Measurements from ENCODE around the gene B4GALNT1.
"Not testable (repeated sequence)": the region's sequence is repeated elsewhere in the genome, so short reads cannot be mapped to it uniquely, and the experiment has no call there.

Gene B4GALNT1

DNA sequence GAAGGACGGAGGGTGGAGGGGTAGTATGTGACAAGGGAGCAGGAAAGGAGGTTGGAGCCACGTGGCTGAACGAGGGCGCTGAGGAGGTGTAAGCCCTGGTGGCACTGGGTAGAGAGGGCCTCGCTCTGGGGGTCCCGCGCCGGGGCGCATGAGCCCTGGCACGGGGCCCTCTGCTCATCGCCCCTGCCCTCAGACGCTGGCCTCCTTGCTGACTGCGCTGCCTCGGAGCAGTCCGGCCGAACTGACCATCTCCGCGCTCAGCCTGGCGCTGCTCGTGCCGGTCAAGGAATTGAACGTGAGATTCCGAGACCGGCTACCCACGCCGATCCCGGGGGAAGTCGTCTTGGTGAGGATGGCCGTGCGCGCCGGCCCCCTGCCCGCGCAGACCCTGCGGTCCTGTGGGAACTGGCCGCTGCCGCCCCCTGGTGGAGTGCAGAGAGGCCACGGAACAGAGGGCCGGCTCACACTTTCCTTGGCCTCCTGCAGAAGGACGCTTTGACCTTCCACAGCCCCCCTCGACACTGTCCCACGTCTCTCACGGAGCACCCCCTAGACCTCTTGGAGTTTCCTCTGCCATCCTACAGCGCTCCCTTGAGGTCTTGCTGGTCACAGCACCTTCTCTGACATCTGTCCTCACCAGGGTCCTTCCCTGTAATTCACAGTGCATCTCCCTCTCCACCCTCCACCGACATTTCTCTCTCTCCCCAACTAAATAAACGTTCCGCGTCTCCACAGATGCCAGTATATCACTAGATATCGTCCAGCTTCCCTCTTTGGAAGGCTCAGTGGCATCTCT is 11.3 kb downstream of the B4GALNT1 start:
- peak; percentile 32 to 36 for DNase-seq (ENCODE audit: low read depth in 1 of 2, low spot score in 1 of 2)

DNA sequence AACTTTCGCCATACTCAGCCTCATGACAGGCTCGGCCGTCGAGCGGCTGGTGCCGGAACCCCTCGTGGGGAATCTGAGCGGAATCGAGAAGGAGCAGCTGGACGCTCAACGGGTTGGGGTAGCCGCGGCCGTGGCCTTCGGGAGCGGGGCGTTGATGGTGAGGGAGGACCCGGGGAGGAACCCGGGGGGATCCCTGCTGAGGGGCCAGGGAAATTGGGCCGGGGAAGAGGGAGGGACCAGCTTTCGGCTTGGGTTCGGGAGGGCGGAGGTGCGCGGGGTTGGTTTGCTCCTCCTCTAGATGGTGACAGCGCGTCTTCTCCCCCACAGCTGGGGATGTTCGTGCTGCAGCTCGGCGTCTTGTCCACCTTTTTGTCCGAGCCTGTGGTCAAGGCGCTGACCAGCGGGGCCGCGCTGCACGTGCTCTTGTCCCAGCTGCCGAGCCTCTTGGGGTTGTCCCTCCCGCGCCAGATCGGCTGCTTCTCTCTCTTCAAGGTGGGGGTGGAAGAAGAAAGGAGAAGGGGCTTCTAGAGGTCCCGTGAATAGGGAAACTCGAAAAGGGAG is 12.0 kb downstream of the B4GALNT1 start:
- DNase-seq (ENCODE audit: low read depth in 1 of 2, low spot score in 1 of 2), result no peak

DNA sequence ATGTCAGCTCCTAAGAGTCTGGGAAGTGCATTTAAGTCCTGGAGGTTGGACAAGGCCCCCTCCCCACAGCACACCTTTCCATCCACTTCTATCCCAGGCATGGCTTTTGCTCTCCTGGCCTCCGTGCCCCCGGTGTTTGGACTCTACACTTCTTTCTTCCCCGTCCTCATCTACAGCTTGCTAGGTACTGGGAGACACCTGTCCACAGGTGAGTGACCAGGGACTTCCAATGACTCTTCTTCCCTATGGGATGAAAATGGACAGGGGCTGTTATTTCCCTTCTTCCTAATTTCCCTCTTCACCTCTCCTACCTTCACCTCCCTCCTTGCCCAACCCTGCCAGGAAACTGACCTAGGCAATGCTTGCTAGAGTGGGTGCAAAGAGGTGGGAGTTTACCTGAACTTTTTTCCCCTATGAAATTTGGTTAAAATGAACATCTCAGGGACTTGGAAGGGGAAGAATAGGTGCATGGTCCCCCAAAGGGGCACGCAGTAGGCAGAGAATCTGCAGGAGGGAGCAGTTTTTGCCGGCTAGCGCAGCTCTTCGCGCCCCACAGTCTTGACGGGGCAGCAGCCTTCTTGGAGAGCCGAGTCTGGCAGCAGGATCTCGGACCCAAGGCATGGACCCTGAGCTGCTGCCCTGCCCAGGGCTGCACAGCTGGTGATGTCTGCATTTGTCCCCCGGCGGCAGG is 12.6 kb downstream of the B4GALNT1 start:
- DNase-seq (ENCODE audit: low read depth in 1 of 2, low spot score in 1 of 2), result no peak

DNA sequence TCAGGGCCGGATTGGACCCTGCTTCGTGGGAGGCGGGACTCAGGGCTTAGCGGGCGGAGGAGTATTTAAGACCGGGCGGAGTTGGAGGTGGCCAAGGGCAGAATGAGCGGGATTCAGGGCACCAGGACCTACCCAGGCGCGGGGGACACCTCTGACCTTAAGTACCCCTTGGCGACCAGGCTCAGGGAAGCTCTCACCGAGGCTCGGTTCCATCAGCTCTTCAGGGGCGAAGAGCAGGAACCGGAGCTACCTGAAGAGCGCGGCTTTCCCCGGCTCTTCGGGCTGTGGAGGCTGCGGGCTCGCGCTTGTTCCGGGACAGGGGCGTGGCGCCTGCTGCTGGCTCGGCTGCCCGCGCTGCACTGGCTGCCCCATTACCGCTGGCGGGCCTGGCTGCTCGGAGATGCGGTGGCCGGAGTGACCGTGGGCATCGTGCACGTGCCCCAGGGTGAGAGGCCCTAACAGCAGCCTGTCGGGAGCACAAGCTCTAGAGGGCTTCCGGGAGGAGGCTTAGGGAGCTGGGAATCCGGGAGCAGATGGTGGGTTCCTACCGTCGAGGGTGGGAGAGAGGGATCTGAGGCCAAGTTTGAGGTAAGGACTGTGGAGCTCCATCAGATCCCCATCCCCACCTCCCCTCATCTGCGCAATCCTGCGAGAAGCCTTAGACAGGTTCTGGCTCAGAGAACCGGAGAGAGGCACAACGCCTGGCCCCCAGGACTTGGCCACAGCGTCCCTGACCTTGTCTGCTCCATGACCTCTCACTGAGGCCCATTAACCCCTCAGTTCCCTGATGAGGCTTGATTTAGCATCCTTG is 13.4 kb downstream of the B4GALNT1 start:
- DNase-seq (ENCODE audit: low read depth in 1 of 2, low spot score in 1 of 2), result no peak

DNA sequence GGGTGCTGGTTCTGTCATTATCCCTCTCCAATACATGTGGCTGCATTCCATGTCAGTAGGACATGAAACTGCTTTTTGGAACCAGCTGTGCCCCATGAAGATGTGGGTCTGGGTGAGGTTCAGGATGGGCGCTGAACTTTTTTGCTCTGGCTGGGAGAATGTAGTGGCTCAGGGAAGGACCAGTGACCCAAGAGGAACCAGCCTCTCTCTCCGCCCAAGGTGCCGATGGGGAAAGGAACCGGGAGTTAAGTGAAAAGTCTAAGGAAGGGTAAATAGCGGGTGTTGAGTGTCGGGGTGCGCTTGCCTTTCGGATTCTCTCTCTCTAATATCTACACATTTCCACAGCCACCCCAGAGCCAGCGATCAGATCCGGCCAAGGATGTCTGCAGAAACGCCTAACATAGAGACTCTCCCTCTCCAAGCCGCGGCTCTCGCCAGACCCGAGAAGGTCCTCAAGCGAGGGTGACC is 14.0 kb downstream of the B4GALNT1 start:
- DNase-seq (ENCODE audit: low read depth in 1 of 2, low spot score in 1 of 2), result no peak

DNA sequence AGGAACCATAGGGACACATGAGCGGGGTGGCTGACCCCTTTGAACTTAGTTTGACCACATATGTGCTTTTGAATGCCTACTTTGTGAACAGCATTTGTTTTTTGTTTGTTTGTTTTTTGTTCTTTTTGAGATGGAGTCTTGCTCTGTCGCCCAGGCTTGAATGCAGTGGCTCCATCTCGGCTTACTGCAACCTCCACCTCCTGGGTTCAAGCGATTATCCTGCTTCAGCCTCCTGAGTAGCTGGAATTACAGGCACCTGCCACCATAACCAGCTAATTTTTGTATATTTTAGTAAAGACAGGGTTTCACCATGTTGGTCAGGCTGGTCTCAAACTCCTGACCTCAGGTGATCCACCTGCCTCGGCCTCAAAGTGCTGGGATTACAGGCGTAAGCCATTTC is 14.6 kb downstream of the B4GALNT1 start:
- not testable (repeated sequence) for DNase-seq (ENCODE audit: low read depth in 1 of 2, low spot score in 1 of 2)

DNA sequence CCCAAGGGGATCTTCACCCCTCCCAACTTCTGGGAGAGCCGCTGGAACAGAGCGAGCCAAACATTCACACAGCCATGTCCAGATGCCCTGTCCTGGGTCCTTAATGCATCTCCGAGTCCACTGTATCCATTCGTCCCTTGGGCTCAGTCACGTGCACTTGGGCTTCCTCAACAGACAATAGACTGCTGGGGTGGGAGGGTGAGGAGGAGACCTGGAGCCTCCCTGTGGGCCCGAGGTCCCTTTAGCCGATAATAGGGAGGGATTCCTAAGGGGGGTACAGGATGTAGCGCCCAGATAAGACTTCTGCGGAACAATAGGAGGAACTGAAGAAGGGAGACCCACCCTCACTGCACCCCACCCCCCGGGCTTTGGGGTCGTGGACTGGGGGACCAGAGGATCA is 15.1 kb downstream of the B4GALNT1 start:
- no peak for DNase-seq (ENCODE audit: low read depth in 1 of 2, low spot score in 1 of 2)

DNA sequence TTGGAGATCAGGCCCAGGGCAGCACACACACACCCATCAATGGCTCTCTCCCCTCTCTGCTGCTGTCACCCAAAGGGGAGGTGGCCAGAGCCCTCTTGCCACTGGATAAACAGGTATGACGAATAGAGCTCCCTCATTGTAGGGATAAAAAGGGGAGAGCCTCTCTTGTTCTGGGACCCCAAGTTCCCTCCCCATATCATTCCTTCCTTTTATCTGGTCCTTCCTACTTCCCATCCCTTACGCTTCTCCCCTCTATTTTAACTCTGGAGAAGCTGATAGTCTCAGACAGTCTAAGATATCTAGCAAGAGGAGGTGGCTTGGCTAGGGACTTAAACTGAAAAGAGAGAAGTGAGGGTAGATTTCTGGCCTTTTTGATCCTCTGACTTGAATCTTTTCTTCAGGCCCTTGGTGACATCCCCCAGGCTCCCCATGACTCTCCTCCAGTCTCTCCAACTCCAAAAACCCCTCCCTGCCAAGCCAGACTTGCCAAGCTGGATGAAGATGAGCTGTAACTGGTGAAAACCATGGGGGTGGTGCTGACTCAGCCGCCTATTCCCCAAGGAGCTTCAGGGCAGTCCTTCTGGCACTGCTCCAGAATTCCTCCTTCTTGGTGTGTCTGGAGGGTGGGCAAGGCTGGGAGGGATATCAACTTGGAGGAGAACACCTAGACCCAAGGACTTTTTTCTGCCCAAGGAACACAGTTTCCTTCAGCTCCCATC is 16.5 kb downstream of the B4GALNT1 start:
- DNase-seq (ENCODE audit: low read depth in 1 of 2, low spot score in 1 of 2), result no peak

DNA sequence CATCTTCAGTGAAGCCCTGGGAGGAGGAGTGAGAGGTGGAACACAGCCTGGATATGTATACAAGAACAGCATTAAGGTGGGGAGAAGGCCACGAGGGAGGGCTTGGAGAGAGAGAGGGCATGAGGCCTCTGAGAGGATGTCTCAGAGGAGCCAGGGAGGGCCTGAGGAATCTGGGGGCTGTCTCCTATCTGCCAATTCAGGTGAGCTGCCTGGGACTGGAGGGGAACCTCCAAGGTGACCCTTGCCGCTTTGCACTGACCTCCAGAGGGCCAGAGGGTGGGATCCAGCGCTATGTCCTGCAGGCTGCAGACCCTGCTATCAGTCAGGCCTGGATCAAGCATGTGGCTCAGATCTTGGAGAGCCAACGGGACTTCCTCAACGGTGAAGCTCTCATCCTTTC is 17.4 kb downstream of the B4GALNT1 start:
- DNase-seq (ENCODE audit: low read depth in 1 of 2, low spot score in 1 of 2), result no peak

DNA sequence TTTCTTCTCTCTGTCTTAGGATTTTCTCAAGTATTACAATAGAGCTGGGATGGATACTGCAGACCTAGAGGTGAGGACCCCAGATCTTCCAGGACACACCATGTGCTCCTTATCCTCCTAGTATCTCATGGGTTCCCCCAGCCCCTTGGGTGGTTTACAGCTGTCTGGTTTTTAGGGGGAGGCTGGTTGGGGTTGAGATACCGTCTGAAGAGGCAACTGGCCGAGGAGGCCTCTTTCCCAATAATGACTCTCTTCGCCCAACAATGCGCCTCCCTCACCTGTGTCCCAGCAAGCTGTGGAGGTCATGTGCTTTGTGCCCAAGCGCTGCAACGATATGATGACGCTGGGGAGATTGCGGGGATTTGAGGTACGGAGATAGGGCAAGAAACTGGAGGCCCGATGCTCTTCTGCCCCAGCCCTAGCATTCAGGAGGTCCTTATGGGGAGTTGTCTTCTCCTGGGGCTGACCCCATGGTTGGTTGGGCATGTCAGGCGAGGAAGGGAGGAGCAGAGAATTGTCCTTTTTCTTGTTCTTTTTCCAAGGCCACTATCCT is 18.0 kb downstream of the B4GALNT1 start:
- no peak for DNase-seq (ENCODE audit: low read depth in 1 of 2, low spot score in 1 of 2)

DNA sequence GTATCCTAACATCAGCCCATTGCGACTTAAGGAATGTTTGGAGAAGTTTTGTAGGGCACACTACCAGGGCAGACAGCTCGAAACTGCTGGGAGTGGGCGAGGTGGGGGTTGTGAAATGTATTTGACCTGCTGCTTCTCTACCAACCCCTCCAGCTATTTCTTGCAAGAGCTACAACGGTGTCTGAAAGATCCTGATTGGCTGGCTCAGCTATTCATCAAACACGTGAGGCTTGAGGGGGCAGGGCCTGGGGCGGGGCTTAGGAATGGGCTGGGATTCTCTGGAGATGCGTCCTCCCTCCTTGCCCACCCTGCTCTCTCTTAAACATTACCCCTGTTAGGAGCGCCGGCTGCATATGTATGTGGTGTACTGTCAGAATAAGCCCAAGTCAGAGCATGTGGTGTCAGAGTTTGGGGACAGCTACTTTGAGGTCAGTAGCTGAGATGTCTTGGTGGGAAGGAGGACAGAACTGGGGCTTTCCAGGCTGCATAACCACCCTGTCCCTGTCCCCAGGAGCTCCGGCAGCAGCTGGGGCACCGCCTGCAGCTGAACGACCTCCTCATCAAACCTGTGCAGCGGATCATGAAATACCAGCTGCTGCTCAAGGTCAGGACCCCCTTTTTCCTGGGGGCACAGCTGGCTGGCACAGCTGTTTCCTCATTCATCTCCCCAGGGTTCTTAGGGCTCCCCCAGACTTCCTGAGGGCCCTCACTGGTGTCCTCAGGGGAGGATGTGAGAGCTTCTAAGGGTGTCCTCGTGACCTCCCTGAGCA is 18.6 kb downstream of the B4GALNT1 start:
- DNase-seq (ENCODE audit: low read depth in 1 of 2, low spot score in 1 of 2), result no peak

DNA sequence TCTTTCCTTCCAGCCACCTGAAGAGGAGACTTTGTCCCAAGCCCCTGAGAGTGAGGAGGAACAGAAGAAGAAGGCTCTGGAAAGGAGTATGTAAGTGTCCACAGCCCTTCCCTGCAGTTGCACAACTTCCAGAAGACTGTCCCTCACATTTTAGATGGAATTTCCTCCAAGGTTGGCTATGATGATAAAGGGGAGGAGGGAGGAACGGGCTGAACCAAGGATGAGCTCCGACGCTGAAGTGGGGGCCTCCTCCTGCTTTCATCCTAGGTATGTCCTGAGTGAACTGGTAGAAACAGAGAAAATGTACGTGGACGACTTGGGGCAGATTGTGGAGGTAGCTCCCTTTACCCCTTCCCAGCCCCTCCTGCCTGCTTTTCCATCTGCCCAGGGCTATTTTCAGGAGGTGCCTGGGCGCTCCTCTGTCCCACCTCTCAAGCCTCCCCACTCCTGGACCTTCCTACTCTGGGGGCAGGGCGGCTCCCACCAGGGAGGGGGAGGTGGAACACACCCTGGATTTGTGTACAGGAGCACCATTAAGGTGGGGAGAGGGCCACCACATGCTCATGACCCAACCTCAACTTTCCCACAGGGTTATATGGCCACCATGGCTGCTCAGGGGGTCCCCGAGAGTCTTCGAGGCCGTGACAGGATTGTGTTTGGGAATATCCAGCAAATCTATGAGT is 19.4 kb downstream of the B4GALNT1 start:
- DNase-seq (ENCODE audit: low read depth in 1 of 2, low spot score in 1 of 2), result no peak

DNA sequence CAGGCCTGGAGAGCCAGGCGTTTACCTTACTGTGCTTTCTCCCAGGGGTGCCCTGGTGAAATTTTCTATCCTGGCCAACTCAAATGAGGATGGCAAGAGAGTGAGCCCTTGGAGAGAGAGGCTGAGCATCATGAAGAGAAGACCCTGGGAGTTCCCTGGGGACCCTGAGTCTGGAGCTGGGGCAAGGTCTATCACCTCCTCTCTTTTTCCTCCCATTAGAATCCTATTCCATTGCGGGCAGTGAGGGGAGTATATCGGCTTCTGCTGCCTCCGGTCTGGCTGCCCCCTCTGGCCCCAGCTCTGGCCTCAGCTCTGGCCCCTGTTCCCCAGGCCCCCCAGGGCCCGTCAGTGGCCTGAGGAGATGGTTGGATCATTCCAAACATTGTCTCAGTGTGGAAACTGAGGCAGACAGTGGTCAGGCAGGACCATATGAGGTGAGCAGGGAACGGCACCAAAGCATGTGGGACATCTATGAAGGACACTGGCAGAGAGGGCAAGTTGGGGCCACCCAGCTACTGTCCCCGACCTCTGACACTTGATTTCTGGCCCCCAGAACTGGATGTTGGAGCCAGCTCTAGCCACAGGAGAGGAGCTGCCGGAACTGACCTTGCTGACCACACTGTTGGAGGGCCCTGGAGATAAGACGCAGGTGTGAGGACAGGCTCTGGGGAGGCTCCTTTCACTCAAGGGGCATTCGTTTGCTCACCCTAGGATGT is 20.1 kb downstream of the B4GALNT1 start:
- DNase-seq (ENCODE audit: low read depth in 1 of 2, low spot score in 1 of 2), result no peak

DNA sequence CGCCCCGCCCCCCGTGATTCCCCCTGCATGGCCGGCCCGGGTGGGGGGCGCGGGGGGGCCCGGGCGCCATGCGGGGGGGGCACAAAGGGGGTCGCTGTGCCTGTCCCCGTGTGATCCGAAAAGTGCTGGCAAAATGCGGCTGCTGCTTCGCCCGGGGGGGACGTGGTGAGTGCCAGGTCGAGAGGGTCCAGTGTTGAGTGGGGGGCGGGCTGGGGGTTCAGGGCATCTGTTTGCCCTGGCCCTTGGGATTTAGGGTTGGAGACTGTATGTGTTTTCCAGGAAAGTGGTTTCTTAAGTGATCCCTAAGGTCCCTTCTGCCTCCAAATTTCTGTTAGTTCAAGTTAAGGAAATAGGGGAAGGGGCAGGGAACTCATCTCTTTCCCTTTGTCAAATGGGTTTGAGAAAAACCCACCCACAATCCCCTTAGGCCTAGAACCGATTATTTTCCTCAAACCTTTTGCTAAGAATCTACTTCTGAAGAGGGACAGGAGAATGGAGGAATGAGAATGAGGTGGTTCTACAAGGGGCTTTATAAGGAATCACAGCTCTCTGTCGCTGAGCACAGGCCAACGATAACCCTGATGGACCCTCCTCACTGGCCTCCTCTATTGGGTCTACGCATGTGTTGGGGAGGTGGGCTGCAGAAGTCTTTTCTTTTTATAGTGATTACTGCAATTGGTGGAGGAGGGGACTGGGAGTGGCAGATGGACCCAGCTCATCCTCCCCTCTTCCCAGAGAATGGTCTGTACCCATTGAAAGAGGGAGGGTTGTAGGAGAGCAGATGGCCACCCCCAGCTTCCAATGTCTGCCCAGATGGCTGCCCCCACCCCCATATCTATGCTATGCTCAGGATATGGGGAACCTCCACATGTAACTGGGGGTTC is 20.9 kb downstream of the B4GALNT1 start:
- no peak for DNase-seq (ENCODE audit: low read depth in 1 of 2, low spot score in 1 of 2)

DNA sequence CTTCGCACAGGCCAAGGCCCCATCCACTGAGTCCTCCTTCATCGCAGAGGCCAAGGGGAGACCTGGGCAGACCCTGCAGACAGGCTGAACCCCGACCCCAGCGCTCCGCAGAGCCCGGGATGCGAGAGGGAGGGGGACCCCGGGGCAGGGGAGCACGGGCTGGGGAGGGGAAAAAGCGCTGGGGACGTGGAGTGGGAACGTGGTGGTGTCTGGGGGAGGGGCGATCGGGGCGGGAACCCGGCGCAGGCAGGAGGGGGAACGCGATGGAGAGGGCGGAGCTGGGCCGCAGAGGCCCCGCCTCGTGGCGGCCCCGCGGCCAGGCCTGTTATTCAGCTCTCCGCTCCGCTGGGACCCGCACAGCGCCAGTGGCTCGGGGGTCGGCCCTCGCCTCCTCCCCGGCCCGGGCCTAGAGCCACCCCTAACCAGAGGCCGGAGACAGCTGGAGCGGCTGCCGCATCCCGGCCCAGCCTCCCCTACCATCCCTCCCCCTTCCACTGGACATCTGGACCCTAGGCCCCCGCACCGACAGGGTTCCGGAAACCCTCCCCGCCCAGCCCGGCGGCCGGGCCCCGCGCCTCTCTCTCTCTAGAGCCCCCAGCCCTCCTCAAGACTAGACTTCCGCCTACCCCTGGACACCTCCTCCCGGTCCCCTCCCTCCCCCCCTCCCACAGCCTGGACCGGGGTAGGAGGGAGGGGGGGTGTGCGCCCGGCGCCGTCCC is 21.7 kb downstream of the B4GALNT1 start, which contains the start of gene ARHGEF25:
Gene ARHGEF25, plus strand, starts transcription at position 328 of the 719 bp plus-strand sequence. CDS start 460 bp downstream, outside the sequence.
- no peak for DNase-seq (ENCODE audit: low read depth in 1 of 2, low spot score in 1 of 2)

DNA sequence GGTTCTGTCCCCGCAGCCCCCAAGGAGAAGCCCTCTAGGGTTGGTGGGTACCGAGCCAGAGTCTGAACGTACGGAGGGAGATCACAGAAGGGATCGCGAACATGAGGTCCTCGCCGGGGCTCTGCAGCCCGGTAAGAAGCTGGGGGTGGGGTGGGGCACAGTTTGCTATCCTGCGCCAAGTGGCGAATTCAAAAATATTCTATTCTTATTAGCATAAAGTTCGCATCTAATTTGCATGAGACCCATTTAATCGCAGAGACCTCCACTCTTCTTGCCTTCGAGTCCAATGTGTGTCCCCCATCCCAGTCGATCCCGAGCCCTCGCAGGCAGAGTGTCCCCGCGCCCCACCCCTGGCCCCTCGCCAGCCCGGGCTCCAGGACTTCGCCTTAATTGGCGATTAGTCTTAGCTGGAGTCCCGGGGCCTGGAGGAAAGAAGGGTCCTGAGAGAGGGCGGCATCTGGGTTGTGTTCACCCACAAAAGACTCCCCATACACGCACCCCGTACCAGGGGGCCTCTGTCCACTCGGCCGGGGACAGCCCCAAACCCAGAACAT is 22.4 kb downstream of the B4GALNT1 start:
- no peak for DNase-seq (ENCODE audit: low read depth in 1 of 2, low spot score in 1 of 2)
